Pulmonary artery endothelial cell (primary cell): ENCODE data around the gene VSTM1. TPM values are rescaled to one million over a fixed set of nuclear protein-coding genes. Genes with fewer than 3 reads are reported as not detected.
"Not testable (repeated sequence)": the region's sequence is repeated elsewhere in the genome, so short reads cannot be mapped to it uniquely, and the experiment has no call there.

Experiments used
- DNase-seq: peaks from one replicate; pipeline ENCODE4 v3.0.0-alpha.2; 2011; ENCODE audit warnings: low read depth, low spot score
- total RNA-seq: library from RNA; depleted of rRNA; stranded (reverse); fragments of >200 nt; gene quantifications from 2 replicates; pipeline ENCODE4 v1.2.3, GENCODE V29; 2014

The VSTM1 gene, protein sequence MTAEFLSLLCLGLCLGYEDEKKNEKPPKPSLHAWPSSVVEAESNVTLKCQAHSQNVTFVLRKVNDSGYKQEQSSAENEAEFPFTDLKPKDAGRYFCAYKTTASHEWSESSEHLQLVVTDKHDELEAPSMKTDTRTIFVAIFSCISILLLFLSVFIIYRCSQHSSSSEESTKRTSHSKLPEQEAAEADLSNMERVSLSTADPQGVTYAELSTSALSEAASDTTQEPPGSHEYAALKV
- not detected in 2 replicates for total RNA-seq

DNA sequence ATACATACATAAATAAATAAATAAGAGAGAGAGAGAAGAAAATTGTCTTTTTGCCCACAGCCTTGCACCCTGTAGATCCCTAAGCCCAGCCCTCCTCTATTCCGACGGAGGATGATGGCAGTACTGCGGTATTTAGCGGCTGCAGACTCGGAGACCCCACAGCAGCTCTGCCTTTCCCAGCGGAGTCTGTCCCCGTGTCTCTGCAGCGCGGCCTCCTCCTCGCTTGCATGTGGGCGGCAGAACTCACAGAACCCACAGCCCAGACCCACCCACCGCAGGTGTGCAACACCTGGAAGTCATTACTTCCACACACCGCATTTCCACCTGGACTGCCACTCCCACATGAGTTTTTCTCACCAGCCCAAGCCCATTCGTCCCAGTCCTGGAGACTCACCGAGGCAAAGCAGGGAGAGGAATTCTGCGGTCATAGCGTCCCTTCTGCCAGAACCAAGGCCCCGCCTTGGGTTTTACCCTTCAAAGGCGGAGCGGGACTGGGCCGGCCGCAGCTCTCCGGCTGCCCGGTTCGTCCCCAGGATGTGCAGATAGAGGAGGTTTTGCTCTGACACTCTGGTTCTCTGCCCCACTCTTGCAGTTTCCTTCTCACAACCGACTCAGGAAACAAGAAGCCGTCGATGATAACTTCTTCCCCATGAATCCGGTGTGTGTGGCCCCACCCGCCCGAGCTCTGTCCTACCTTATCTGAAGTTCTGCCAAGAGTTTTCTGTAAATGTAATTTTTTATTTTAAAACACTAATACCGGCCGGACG, at the start of gene VSTM1:
Gene VSTM1 (minus strand): TSS at position 548 of the 767 bp plus-strand sequence. CDS start 120 bp downstream, at position 428.
- no peak for DNase-seq

DNA sequence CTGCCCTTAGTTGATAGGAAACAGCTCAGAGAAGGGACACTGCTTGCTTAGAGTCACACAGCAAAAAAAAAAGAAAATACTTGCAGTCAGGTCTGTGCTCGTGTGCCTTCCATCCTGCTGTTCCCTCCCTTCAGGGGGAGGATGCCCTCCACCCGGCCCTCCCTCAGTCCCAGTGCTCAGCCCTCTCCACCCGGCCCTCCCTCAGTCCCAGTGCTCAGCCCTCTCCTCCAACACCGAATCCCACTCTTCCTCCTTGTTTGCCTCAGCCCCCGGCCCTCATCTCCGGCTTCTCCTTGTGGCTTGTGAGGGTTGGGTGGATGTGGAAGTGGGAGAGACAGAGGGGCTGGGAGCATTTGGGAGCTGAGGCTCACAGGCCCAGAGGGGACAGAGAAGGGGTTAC, 46.0 kb upstream of the VSTM1 start:
- DNase-seq, result no peak

DNA sequence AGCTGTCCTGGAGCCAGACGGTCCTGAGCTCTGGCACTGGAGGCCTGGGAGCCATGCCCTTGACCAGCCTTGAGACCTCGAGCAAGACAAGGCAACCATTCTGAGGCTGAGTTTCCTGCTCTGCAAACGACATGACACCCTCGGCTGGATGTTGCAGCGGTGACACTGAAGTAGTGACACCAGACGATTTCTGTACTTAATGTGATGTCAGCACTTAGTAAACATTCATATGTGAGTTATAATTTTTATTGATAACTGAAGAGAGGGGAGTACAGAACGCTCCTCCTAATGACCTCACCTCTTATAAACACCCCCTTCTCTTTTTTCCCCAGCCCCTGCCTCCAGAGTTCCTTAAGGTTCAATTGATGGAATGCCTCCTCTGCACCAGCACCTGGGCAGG, 44.8 kb upstream of the VSTM1 start:
- no peak for DNase-seq

DNA sequence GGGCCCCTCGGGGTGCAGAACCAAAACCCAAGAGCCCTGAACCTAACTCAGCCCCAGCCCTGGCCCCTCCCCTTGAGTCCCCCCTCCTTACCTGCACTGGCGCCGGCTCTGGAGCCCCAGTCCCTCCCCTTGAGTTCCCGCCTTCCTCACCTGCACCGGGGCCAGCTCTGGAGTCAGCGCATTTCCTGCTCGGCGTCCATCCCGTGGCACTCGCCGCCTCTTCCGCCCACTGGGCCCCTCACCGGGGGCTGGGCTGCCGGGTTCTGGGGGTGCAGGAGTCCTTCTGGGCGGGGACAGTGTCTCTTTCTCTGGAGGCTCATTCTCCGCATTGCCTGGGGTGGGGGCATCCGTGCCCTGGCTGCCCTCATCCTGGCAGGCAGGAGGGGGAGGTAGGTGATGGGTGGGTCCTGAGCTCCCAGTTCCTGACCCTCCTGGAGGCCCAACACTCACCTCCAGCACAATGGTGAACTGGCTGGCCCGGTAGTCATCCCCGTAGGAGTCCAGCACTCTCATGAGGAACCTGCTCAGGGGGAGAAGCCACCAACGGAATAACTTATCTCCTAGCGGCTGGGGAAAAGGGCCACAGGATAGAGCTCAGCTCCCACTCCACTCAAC, 44.3 kb upstream of the VSTM1 start:
- no peak for DNase-seq

DNA sequence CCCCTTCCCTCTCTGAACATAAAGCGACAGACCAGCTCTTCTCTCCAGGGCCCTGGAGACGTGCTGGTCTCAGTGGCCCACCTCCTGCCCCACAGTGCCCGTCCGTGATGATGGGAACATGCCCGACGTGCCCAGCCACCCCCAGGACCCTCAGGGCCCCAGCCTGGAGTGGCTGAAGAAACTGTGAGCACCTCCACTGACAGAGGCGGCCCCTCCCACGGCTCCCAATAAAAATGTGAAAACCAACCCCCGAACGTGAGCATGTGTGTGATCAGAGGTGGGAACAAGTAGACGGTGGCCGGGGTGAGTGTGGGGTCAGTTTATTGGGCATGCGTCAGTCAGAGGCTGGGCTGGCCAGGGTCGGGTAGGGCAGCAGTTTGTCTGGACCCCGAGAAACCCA, 43.0 kb upstream of the VSTM1 start:
- DNase-seq, result no peak

DNA sequence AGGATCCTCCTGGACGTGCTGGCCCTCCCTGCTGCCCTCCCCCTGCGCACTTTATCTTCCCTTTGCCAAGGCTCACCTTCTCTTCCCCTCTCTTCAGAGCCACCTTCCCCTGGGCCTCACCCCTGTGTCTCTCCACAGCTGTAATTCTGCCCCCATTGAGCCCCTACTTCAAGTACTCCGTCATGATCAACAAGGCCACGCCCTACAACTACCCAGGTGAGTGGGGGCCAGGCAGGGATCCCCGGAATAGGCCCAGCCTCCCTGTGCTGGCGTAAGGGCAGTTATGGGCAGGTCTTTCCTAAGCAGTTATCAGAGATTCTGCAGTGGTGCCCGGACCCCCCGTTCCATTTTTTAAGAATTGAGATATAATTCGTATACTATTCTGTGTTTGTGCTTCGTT, 42.1 kb upstream of the VSTM1 start:
- DNase-seq, result no peak

DNA sequence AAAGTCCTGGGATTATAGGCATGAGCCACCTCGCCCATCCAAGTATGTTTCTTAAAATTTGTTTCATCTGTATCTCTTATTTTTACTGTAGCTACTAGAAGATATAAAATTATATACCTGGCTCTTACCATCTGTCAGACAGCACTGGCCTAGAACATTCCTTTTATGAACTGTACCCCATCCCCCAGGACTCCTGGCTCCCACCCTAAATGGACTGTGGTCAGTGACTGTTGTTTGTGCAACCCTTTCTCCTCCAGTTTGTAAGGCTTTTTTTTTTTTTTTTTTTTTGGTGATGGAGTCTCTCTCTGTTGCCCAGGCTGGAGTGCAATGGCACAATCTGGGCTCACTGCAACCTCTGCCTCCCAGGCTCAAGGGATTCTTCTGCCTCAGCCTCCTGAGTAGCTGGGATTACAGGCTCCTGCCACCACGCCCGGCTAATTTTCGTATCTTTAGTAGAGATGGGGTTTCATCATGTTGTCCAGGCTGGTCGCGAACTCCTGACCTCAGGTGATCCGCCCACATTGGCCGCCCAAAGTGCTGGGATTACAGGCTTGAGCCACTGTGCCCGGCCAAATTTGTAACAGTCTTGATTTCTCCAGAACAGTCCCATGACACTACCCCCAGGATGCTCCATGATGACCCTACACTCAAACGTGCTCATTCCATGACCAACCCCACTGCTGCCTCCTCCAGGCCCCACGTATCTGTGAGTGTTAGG, 41.5 kb upstream of the VSTM1 start:
- DNase-seq, result no peak

DNA sequence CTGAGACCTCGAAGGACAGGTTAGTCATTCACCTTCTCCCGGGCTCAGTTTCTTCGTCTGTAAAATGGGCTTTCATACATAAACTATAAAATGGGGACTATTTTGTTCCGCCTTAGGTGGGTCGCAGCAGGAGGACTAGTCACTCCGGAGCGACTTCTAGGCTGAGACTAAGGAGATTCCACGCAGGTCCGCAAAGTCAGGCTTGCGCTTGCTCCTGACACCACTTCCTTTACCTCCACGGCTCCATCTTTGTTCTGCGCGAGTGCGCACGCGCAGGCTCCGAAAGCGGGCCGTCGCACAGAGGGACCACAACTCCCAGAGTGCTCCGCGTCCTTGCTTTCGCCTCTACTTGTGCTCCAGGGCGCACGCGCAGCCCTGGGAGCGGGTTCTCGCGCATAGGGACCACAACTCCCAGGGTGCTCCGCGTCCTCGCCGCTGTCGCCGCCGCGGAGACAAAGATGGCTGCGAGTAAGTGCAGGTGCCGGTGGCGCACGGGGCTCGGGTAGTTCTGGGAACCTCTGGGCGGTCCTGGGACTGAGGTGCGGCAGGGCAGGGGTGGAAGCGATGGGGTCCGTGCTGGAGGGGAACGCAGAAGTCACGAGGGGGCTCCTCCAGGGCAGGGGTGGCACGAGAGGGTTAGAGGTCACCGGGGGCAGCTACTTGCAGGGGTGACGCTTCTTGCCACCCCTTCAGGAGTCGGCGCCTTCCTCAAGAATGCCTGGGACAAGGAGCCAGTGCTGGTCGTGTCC, 38.9 kb upstream of the VSTM1 start, which contains the start of gene NDUFA3:
Gene NDUFA3 (plus strand): TSS at position 435 of the 749 bp plus-strand sequence. CDS start 24 bp downstream, at position 459.
- DNase-seq, result peak; percentile 91

DNA sequence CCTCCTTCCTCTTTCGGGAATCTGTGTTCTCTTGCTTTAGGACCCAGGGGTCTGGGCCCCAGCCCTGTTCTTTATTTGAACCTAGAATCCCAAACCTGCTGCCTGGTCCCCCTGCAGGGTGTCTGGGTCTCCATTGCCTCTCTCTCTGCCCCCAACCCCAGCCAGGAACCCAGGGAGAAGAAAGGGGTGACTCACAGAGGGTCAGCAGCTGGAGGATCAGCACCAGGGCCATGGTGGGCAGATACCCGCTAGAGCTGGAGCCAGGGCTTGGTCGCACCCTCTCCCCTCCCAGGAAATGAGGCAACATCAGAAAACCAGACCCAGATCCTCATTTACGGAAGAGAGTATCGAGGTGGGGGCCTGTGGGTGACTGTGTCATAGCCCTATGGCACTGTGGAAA, 36.9 kb upstream of the VSTM1 start, which contains the start of gene OSCAR:
Gene OSCAR (minus strand): TSS at position 243 of the 400 bp plus-strand sequence. CDS start 11 bp downstream, at position 232.
- no peak for DNase-seq

DNA sequence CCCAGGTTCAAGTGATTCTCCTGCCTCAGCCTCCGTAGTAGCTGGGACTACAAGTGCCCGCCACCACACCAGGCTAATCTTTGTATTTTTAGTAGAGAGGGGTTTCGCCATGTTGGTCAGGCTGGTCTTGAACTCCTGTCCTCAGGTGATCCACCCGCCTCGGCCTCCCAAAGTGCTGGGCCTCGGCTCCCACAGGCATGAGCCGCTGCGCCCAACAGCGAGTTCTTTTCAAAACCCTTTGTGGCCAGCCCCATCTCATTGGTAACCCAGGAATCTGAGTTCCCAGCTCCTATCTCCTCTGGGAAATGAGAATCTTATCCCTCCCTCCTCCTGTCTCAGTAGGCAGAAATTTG, 36.2 kb upstream of the VSTM1 start:
- DNase-seq, result not testable (repeated sequence)

DNA sequence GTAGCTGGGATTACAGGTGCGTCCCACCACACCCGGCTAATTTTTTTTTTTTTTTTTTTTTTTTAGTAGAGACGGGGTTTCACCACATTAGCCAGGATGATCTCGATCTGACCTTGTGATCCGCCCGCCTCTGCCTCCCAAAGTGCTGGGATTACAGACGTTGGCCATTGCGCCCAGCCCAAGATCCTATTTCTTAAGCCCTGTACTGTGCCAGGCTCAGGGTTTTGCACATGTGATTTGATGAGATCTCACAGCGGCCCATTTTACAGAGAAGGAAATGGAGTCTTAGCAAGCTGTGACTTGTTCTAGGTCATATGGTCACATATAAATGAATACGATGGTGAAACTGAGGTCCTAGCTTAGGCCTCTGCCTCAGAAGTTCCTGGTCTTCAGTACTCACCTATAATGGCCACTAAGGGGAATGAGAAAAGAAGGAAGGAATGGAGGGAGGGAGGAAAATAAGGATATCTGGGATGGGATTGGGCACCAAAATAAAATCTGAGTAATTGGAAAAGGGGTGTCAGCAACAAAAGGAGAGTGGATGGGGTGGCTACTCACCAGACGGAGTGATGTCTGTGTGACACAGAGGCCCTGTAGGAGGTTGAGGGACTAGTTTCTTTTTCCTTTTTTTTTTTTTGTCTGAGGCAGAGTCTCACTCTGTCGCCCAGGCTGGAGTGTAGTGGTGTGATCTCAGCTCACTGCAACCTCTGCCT, 35.6 kb upstream of the VSTM1 start:
- no peak for DNase-seq

DNA sequence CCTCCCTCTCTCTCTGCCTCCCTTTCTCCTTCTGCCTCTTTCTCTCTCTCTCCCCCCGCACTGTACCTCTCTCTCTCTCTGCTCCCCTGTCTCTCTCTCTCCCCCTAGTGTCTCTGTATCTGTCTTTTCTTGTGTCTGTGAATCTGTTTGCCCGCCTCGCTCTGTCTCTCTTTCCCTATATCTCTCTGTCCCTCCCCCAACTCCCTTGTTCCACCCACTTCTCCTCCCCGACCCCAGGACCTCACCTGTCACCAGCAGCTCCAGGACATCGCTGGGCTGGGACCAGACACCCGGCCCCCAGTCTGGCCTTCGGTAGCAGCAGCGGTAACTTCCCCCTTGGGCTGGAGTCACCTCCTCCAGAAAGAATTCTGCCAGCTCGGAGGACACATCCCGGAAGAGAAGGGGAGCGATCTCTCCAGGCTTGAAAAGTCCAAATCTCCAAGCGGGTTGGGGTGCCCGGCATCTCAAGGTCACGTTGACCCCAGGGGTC, 33.0 kb upstream of the VSTM1 start:
- DNase-seq, result no peak

DNA sequence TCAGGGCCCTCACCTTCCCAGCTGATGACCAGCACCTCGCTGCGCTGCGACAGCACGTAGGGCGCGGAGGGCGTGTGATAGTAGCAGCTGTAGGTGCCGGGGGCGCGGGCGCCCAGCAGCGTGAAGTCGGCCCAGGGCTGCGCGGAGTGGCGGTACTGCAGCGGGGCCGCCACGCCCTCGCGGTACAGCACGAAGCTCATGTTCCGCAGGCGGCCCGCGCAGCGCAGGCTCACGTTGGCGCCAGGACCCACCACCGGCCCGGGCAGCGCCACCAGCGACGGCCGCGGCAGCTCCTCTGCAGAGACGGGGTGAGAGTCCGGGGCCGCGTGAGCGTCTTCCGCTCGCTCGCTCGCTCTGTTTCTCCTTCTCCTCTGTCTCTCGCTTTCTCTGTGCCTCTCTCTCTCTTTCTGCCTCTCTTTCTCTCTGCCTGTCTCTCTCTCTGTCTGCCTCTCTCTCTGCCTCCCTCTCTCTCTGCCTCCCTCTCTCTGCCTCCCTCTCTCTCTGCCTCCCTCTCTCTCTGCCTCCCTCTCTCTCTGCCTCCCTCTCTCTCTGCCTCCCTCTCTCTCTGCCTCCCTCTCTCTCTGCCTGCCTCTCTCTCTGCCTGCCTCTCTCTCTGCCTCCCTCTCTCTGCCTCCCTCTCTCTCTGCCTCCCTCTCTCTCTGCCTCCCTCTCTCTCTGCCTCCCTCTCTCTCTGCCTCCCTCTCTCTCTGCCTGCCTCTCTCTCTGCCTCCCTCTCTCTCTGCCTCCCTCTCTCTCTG, 32.3 kb upstream of the VSTM1 start:
- DNase-seq, result not testable (repeated sequence)

DNA sequence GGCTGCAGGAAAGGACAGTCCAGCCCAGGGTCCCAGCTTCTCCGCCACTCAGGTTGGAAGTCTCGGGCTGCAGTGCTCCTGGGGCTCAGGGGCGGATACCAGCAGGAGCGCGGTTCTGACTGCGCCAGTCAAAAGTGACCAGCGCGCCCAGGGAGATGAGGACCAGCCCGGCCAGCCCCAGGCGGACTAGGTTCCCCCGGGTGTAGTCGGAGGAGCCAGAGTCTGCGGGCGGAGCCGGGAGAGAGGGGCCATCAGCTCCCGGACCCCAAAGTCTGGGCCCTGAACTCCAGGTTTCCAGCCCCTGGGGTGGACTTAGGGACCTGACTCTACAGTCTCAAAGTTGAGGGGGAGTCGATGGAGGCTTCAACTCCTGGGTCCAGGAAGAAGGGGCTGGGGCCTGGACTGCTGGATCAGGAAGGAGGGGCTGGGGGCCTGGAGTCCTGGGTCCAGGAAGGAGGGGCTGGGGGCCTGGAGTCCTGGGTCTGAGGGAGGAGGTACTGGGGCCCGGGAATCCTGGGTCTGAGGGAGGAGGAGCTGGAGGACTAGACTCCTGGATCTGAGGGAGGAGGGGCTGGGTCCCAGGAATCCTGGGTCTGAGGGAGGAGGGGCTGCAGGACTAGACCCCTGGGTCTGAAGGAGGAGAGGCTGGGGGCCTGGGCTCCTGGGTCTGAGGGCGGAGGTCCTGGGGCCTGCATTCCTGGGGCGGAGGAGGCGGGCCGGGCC, 31.6 kb upstream of the VSTM1 start:
- no peak for DNase-seq

DNA sequence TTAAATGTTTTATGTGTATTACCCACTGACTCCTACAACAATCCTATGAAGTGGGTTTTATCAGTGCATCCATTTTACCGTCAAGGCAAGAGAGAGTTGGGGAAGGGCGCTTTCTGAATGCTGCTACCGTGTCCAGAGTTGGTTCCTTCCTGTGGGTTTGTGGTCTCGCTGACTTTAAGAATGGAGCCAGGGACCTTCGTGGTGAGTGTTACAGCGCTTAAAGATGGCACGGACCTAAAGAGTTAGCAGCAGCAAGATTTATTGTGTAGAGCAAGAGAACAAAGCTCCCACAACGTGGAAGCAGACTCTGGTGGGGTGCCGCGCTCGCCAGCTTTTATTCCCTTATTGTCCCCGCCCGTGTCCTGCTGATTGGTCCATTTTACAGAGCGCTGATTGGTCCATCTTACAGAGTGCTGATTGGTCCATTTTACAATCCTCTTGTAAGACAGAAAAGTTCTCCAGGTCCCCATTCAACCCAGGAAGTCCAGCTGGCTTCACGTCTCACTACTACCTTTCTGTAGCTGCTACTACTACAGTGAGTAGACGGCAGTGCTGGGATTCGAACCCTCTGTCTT, 30.8 kb upstream of the VSTM1 start:
- no peak for DNase-seq

DNA sequence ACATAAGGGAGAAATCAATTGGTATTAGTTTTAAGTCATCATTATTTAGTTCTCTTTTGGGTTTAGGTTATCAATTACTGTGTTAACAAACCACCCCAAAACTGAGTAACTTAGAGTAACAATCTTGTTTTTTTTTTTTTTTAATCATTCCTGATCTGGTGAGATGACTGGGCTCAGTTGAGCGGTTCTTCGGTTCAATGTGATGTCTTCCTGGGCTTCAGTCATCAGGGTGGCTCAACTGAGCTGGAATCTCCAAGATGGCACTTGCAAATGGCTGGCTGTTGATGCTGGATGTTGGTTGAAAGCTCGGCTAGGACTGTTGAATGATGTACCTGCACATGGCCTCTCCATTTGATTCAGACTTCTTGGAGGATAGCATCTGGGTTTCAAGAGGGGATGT, 20.7 kb upstream of the VSTM1 start:
- no peak for DNase-seq

DNA sequence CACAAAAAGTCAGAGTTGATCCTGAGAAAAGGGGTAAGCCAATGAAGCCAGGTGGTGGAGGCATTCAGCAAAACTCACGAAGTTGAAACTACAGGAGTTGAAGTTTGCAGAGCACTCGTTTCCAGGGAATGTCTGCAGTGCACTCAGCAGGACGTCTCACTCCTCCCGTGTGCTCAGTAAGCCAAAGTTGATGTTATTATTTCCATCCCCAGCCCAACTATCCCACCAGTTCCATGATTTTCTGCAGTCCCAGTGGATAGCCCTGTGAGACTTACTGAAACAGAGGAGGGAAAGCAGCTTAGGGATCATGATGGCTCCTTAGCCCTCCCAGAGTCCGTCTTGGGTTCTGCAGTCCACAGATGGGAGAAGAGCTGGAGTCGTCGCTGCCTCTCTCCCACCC, 17.3 kb upstream of the VSTM1 start, which contains the start of gene TARM1:
Gene TARM1 (minus strand): TSS at position 334 of the 400 bp plus-strand sequence. CDS start 25 bp downstream, at position 309.
- DNase-seq, result no peak

DNA sequence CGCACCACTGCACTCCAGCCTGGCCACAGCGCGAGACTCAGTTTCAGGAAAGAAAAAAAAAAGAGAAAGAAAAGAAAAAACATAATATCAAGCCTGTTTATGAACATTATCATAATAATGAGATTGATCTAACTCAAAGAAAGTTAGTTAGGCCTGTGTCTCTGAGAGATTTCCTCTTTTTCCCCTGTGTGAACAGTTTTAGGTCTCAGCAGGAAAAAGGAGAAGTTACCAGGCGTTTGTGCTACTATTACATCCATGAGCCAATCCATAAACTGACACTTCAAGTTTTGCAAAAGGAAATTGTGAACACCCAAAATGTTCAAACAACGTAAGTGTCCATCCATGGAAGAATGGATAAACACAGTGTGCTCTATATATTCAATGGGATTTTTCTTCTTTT, 13.6 kb upstream of the VSTM1 start:
- DNase-seq, result no peak
